Measurements from ENCODE around the gene TTLL7. TPM values are rescaled to one million over a fixed set of nuclear protein-coding genes. Genes with fewer than 3 reads are reported as not detected.
A peak's percentile ranks its signal among the peaks of the same experiment; 100 is the strongest.

TTLL7 gene
- total and polyA plus RNA-seq, 9 of the 15 experiments (the other 6 are each of a cell fraction or from before 2014, with no cell fraction given): 0.63 to 2.6 (median 1.7) TPM

DNA sequence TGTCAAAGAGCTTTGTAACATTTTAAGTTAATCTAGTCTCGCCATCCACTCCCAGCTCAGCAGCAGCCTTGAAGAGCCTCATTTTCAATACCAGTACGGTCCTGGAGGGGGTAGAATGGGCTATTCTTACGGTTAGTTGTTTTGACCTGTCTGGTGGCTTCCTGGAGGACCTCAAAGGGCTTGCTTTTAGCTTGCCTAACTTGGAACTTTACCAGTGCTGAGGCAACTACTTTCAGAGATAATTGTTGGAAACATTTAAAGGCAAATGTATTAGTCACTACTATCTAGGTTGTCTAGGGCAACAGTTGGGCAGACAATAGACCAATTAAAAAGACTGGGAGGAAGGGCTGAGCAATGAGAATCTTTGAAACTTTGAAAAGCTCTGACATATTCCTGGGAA lies 56.0 kb downstream of the TTLL7 start:
- no peak overlapping the region for H3K9ac ChIP-seq (ENCODE audit: insufficient read depth in 1 of 2, low read depth in 2 of 2, low read length in 2 of 2)
- H3K4me2 ChIP-seq (ENCODE audit: insufficient read depth, low read length): no peak overlapping the region
- no peaks in the 10 kb centered on the region for H3K9me1 ChIP-seq (ENCODE audit: control insufficient read depth, insufficient read depth, low read length)
- no peak overlapping the region for H2AFZ ChIP-seq (ENCODE audit: low read depth, low read length)
- POLR2A ChIA-PET: interaction anchor here (0.6 kb wide), 1 partner anchor 846 kb away, joined by 3 read pairs; no protein-coding TSS in a partner anchor
- H3K36me3 ChIP-seq (ENCODE audit: control insufficient read depth, insufficient read depth, low read length): no peaks in the 10 kb centered on the region
- no peak overlapping the region for H3K4me3 ChIP-seq
- no peaks in the 10 kb centered on the region; the same call in 1 of the 2 replicates for H3K9me3 ChIP-seq (replicated peaks; ENCODE audit: control insufficient read depth, insufficient read depth, low read depth, low read length)
- H3K27ac ChIP-seq (ENCODE audit: extremely low read depth, low read depth, low read length): no peak overlapping the region
- WGBS (ENCODE audit: insufficient coverage, low coverage, missing lambda C conversion rate): 20% methylated on average over 3 of the region's 3 CpGs
- no peaks in the 10 kb centered on the region for H3K4me1 ChIP-seq (replicated peaks in 1 of 2; ENCODE audit: control insufficient read depth in 2 of 2, insufficient read depth in 2 of 2, low read length in 2 of 2)
- no peaks in the 10 kb centered on the region for H3K27me3 ChIP-seq (ENCODE audit: control insufficient read depth in 2 of 2, insufficient read depth in 2 of 2, low read length in 2 of 2)
- CTCF ChIA-PET (ENCODE audit: low intra/inter-chr PET ratio): no interaction called here
- intact Hi-C loops (cut with micrococcal nuclease): no loop called here
- DNase-seq (ENCODE audit: extremely low read depth in 1 of 4, low spot score in 3 of 4): no peak
- TF ChIP-seq HDGF (IDR thresholded peaks at IDR 0.05) (no peak), ZNF23 (CRISPR knock-in tag; IDR thresholded peaks at IDR 0.05) (no peak), IFI16 (CRISPR knock-in tag; IDR thresholded peaks at IDR 0.05) (no peak)
- peak; percentile 72; the same call in 2 of the 3 replicates for ATAC-seq
- peak; percentile 46 for FAIRE-seq
- in situ Hi-C loops (cut with MboI): no loop called here
- BruUV-seq (replicated peaks): no TSS peak
- no peaks in the 10 kb centered on the region for H4K20me1 ChIP-seq (replicated peaks; ENCODE audit: control insufficient read depth, insufficient read depth, low read length)
- no peaks in the 10 kb centered on the region for H3K79me2 ChIP-seq (ENCODE audit: control insufficient read depth, insufficient read depth, low read length)

DNA sequence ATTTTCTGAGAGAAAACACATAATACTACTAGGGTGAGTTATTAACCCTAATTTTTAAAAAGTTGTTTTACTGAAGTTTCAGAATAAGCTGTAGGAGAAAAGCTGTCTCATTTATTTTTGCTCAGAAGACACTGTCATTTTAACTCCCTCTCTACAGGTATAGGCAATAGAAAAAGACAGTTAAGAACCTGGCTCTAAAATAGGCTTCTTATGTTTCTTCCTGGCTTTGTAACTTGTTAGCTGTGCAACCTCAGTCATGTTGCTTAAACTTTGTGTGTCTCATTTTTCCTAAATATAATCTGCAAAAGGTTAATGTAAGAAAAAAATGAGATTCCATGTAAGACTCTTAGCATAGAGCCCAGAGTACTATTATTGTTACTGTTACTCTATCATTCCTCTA lies 64.4 kb downstream of the TTLL7 start:
- BruUV-seq (replicated peaks): no TSS peak
- no peaks in the 10 kb centered on the region for H4K20me1 ChIP-seq (replicated peaks; ENCODE audit: control insufficient read depth, insufficient read depth, low read length)
- H3K4me1 ChIP-seq (replicated peaks in 1 of 2; ENCODE audit: control insufficient read depth in 2 of 2, insufficient read depth in 2 of 2, low read length in 2 of 2): peaks cover 0 to 7% of the 10 kb centered on the region in 2 experiments; a peak in 1 of 5 replicates
- DNase-seq (ENCODE audit: extremely low read depth in 1 of 4, low spot score in 3 of 4) (no peak), ATAC-seq (no peak), FAIRE-seq (no peak)
- H3K4me2 ChIP-seq (ENCODE audit: insufficient read depth, low read length): no peak overlapping the region
- in situ Hi-C loops (cut with MboI) (no loop called here), intact Hi-C loops (cut with micrococcal nuclease) (loop anchor here (5.0 to 10.0 kb wide), 3 partner anchors 360 to 838 kb away; no protein-coding TSS in a partner anchor)
- H3K9ac ChIP-seq (ENCODE audit: insufficient read depth in 1 of 2, low read depth in 2 of 2, low read length in 2 of 2): no peak overlapping the region
- TF ChIP-seq POLR2G (IDR thresholded peaks at IDR 0.05; ENCODE audit: low read depth, low read length) (no peak), HDAC1 (IDR thresholded peaks at IDR 0.05) (no peak)
- TF ChIP-seq, protein P1, sequence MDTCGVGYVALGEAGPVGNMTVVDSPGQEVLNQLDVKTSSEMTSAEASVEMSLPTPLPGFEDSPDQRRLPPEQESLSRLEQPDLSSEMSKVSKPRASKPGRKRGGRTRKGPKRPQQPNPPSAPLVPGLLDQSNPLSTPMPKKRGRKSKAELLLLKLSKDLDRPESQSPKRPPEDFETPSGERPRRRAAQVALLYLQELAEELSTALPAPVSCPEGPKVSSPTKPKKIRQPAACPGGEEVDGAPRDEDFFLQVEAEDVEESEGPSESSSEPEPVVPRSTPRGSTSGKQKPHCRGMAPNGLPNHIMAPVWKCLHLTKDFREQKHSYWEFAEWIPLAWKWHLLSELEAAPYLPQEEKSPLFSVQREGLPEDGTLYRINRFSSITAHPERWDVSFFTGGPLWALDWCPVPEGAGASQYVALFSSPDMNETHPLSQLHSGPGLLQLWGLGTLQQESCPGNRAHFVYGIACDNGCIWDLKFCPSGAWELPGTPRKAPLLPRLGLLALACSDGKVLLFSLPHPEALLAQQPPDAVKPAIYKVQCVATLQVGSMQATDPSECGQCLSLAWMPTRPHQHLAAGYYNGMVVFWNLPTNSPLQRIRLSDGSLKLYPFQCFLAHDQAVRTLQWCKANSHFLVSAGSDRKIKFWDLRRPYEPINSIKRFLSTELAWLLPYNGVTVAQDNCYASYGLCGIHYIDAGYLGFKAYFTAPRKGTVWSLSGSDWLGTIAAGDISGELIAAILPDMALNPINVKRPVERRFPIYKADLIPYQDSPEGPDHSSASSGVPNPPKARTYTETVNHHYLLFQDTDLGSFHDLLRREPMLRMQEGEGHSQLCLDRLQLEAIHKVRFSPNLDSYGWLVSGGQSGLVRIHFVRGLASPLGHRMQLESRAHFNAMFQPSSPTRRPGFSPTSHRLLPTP (IDR thresholded peaks at IDR 0.05; ENCODE audit: borderline replicate concordance, extremely low read depth, insufficient read length): no peak
- H3K27ac ChIP-seq (ENCODE audit: extremely low read depth, low read depth, low read length): no peak overlapping the region
- ChIA-PET POLR2A (no interaction called here), CTCF (ENCODE audit: low intra/inter-chr PET ratio) (interaction anchor here (0.6 kb wide), 1 partner anchor 110 kb away, joined by 3 read pairs; no protein-coding TSS in a partner anchor)
- no peak overlapping the region; the same call in 1 of the 2 replicates for H2AFZ ChIP-seq (ENCODE audit: low read depth, low read length)
- no peaks in the 10 kb centered on the region for H3K9me1 ChIP-seq (ENCODE audit: control insufficient read depth, insufficient read depth, low read length)
- no peak overlapping the region for H3K4me3 ChIP-seq
- no peaks in the 10 kb centered on the region for H3K36me3 ChIP-seq (ENCODE audit: control insufficient read depth, insufficient read depth, low read length)
- H3K9me3 ChIP-seq (replicated peaks; ENCODE audit: control insufficient read depth, insufficient read depth, low read depth, low read length): no peaks in the 10 kb centered on the region
- no peaks in the 10 kb centered on the region for H3K27me3 ChIP-seq (ENCODE audit: control insufficient read depth in 2 of 2, insufficient read depth in 2 of 2, low read length in 2 of 2)
- no peaks in the 10 kb centered on the region for H3K79me2 ChIP-seq (ENCODE audit: control insufficient read depth, insufficient read depth, low read length)
